Lower lobe of right lung (tissue), 2 donors: ENCODE results near the gene LRRC1. TPM values are rescaled to one million over a fixed set of nuclear protein-coding genes. Genes with fewer than 3 reads are reported as not detected.

Experiments used
- ATAC-seq, 2 donors: fragments of 200-7000 bp; cut with Tn5 transposase; one replicate each; pipeline ENCODE4 v1.9.1; 2020 to 2022; ENCODE audit warnings: mild to moderate bottlenecking in 2 of 2, moderate library complexity in 2 of 2
- DNase-seq: peaks from one replicate; pipeline ENCODE4 v3.0.0-alpha.2; 2020
- H3K27ac ChIP-seq: fragments of 200-600 bp; one replicate; pipeline ENCODE4 v1.8.0; 2022
- H3K27me3 ChIP-seq: fragments of 200-600 bp; one replicate; pipeline ENCODE4 v1.8.0; 2022; ENCODE audit warnings: low read depth
- H3K36me3 ChIP-seq: fragments of 200-600 bp; one replicate; pipeline ENCODE4 v1.8.0; 2022; ENCODE audit warnings: mild to moderate bottlenecking
- H3K4me1 ChIP-seq: fragments of 200-600 bp; one replicate; pipeline ENCODE4 v1.8.0; 2022
- H3K4me3 ChIP-seq: fragments of 200-600 bp; one replicate; pipeline ENCODE4 v1.8.0; 2022; ENCODE audit warnings: mild to moderate bottlenecking
- H3K9me3 ChIP-seq: fragments of 200-600 bp; one replicate; pipeline ENCODE4 v1.8.0; 2022
- CTCF ChIP-seq: fragments of 200-600 bp; IDR thresholded peaks from one replicate; pipeline ENCODE4 v1.8.0; 2022; ENCODE audit warnings: antibody characterized with exemption, mild to moderate bottlenecking
- intact Hi-C: fragments of 100-400 bp; cut with DNase I; formaldehyde crosslinking; loops from one replicate; pipeline ENCODE4 v1.11.0; 2022
- total RNA-seq: library from RNA; stranded (reverse); fragmentation: NEBNext Ultra II Directional; extraction: Animal tissue kit (Norgen Biotek cat#: 25700); gene quantifications from one replicate; pipeline ENCODE4 v1.2.1, GENCODE V29; 2021
- donor health status: DM: no; HTN: yes; CAD: no; lungs with severe emphysema.

The LRRC1 gene
- total RNA-seq, 1 donor from 2014 or later = 13.4 TPM

GRCh38 chr6:53858196-53858595, 63.4 kb downstream of the LRRC1 start:
- H3K27me3 ChIP-seq = no peaks in the 10 kb centered on the region
- no peak for TF ChIP-seq CTCF
- H3K9me3 ChIP-seq = no peaks in the 10 kb centered on the region
- no peak overlapping the region for H3K4me3 ChIP-seq
- H3K36me3 ChIP-seq = no peaks in the 10 kb centered on the region
- DNase-seq (no peak), ATAC-seq (no peak)
- H3K4me1 ChIP-seq = peaks cover 3% of the 10 kb centered on the region
- no peak overlapping the region for H3K27ac ChIP-seq
- intact Hi-C loops = no loop called here

DNA sequence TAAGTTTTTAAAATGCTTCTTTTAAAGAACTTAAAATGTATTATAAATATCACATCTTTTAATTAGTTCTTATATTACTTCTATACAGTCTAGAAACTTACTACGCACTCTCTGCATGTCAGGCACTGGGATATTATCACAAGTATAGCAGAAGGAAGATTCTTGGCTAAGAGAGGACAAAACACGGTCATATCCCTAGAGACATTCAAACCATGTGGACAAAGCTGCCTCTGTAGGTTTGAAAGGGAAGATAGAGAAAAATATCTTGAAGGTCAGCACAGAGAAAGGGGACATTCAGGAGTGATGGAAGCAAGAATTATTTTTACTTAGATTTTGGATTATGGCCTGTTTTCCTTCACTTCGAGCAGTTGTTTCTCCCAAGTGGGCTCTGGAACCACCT, 64.1 kb downstream of the LRRC1 start:
- no peaks in the 10 kb centered on the region for H3K27me3 ChIP-seq
- intact Hi-C loops = no loop called here
- DNase-seq (no peak), ATAC-seq (no peak)
- H3K4me1 ChIP-seq = peaks cover 3% of the 10 kb centered on the region
- no peaks in the 10 kb centered on the region for H3K36me3 ChIP-seq
- no peak overlapping the region for H3K4me3 ChIP-seq
- no peaks in the 10 kb centered on the region for H3K9me3 ChIP-seq
- no peak overlapping the region for H3K27ac ChIP-seq
- no peak for TF ChIP-seq CTCF

- Histone ChIP-seq H3K36me3 (no peaks in the 10 kb centered on the region), H3K4me1 (peaks cover 3% of the 10 kb centered on the region)
- no peak for TF ChIP-seq CTCF
Measured at GRCh38 chr6:53860511-53860910, 65.7 kb downstream of the LRRC1 start.

DNA sequence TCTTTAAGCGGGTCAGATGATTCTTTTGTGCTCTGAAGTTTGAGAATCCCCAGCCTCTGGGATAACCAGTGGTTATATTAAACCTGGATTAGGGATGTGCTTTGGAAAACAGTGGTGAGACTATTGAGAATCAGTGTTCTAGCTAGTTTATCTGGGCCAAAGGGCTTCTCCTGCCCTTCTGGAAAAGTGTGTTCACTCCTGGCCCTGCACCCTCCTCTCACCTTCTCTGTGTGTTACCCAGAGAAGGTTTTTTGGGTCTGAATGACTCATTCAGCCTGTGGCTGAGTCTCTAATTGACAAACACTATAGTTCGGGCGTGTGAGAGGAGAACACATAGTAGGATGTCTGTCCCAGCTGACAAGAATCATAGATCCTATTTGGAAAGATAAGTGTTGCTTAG, 66.7 kb downstream of the LRRC1 start:
- H3K27ac ChIP-seq = no peak overlapping the region
- H3K9me3 ChIP-seq = no peaks in the 10 kb centered on the region
- H3K36me3 ChIP-seq = no peaks in the 10 kb centered on the region
- no peak for ATAC-seq
- H3K27me3 ChIP-seq = no peaks in the 10 kb centered on the region
- H3K4me1 ChIP-seq = peaks cover 3% of the 10 kb centered on the region
- DNase-seq = no peak
- H3K4me3 ChIP-seq = no peak overlapping the region
- no peak for TF ChIP-seq CTCF
- intact Hi-C loops = no loop called here

More at GRCh38 chr6:53860511-53860910, 65.7 kb downstream of the LRRC1 start:
- Histone ChIP-seq H3K27ac (no peak overlapping the region), H3K9me3 (no peaks in the 10 kb centered on the region), H3K27me3 (no peaks in the 10 kb centered on the region), H3K4me3 (no peak overlapping the region)
- no peak for DNase-seq
- ATAC-seq = no peak
- intact Hi-C loops = no loop called here

DNA sequence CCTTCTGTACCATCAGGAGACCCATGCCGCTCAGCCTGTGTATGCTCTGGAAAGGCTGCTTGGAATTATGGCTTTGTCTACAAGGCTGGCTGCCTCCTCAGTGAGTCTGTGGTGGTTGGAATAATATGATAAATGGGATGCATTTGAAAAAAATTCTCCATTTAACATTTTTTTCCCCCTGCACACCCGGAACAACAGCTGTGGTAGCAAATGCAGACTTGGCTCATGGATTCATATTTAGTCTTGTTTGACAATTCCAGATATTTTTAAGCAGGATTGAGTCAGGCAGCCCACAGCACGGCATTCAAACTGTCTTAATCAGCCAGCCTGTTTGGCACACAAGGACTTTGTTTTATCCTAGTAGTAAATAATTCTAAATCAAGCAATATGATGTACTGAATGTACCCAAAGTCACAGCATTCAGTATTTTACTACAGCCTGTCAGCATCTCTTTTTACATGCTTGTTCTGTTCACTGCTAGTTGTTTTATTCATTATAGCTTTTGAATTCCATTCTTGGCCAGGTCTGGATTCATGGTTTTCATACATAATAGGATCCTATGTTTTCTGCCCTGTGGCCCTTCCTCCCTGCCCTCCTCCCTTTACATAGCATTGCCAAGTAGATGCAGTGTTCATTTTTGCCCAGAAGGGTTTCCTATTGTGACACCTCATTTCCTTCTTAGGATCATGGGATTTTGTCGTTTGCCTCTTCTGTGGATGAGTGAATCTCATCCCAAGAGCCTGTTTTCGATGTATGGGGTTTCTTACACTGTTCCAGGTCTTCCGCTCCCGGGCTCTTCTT, 68.1 kb downstream of the LRRC1 start:
- no peaks in the 10 kb centered on the region for H3K9me3 ChIP-seq
- ATAC-seq (no peak), DNase-seq (no peak)
- H3K27me3 ChIP-seq = no peaks in the 10 kb centered on the region
- H3K4me3 ChIP-seq = no peak overlapping the region
- no peak overlapping the region for H3K27ac ChIP-seq
- no peaks in the 10 kb centered on the region for H3K4me1 ChIP-seq
- H3K36me3 ChIP-seq = no peaks in the 10 kb centered on the region
- intact Hi-C loops = no loop called here
- TF ChIP-seq CTCF = no peak
